Superior temporal gyrus (tissue), 1 donor: ENCODE results near the gene TRIM49B.
"Not testable (repeated sequence)": the region's sequence is repeated elsewhere in the genome, so short reads cannot be mapped to it uniquely, and the experiment has no call there.

Experiments used
- DNase-seq: peaks from one replicate; pipeline ENCODE4 v3.0.0-alpha.2; 2016; ENCODE audit errors: extremely low spot score

Gene TRIM49B

GRCh38 chr11:49028523-49028922 lies at the start of gene TRIM49B:
Gene TRIM49B, plus strand, starts transcription at chr11:49028823. Its CDS starts 2,777 bp downstream, at chr11:49031600.
- DNase-seq: not testable (repeated sequence)

- DNase-seq: not testable (repeated sequence)
Observed at GRCh38 chr11:48983785-48984184, 44.8 kb upstream of the TRIM49B start, which contains the start of gene TRIM51G. Gene TRIM51G, minus strand, starts transcription at chr11:48983885. Its CDS starts 2,190 bp downstream, at chr11:48981695.

GRCh38 chr11:49048229-49048628 lies 19.6 kb downstream of the TRIM49B start:
- DNase-seq: not testable (repeated sequence)

- DNase-seq: not testable (repeated sequence)
Observed at GRCh38 chr11:49049821-49050220, 21.2 kb downstream of the TRIM49B start.

- not testable (repeated sequence) for DNase-seq
Observed at GRCh38 chr11:49059012-49059411, 30.4 kb downstream of the TRIM49B start, which contains the start of gene TRIM64C. Gene TRIM64C, minus strand, starts transcription at chr11:49059112. Its CDS starts 0 bp downstream, at chr11:49059112.

GRCh38 chr11:49069897-49070296 lies 41.3 kb downstream of the TRIM49B start:
- not testable (repeated sequence) for DNase-seq
